ENCODE data around the gene EMSY. TPM values are rescaled to one million over a fixed set of nuclear protein-coding genes. Genes with fewer than 3 reads are reported as not detected.

Gene EMSY
- total and polyA plus RNA-seq, 7 donors, result 7.4 to 51.8 (median 20.8) TPM

DNA sequence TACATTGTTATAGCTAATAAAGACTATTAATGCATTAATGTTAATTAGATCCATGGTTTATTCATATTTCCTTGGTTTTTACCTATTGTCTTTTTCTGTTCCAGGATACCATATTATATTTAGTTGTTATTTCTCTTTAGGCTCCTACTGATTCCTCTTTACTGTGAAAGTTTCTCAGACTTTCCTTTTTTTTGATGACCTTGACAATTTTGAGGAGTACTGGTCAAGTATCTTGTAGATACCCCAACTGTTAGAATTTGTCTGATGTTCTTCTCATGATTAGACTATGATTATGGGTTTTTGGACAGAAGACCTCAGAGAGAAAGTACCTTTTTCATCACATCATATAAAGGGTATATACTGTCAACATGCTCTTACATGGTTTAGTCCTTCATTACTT is 26.6 kb downstream of the EMSY start:
- Histone ChIP-seq H3K4me3 (no peak overlapping the region), H3K27ac (no peak overlapping the region), H3K27me3 (no peaks in the 10 kb centered on the region), H3K36me3 (peaks cover 8 to 80% (median 16%) of the 10 kb centered on the region in 4 donors), H3K9me3 (no peaks in the 10 kb centered on the region), H3K4me1 (no peaks in the 10 kb centered on the region)
- no peak for TF ChIP-seq POLR2A (IDR thresholded peaks at IDR 0.05)
- TF ChIP-seq, protein P1, sequence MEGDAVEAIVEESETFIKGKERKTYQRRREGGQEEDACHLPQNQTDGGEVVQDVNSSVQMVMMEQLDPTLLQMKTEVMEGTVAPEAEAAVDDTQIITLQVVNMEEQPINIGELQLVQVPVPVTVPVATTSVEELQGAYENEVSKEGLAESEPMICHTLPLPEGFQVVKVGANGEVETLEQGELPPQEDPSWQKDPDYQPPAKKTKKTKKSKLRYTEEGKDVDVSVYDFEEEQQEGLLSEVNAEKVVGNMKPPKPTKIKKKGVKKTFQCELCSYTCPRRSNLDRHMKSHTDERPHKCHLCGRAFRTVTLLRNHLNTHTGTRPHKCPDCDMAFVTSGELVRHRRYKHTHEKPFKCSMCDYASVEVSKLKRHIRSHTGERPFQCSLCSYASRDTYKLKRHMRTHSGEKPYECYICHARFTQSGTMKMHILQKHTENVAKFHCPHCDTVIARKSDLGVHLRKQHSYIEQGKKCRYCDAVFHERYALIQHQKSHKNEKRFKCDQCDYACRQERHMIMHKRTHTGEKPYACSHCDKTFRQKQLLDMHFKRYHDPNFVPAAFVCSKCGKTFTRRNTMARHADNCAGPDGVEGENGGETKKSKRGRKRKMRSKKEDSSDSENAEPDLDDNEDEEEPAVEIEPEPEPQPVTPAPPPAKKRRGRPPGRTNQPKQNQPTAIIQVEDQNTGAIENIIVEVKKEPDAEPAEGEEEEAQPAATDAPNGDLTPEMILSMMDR (IDR thresholded peaks at IDR 0.05), result no peak
- DNase-seq, result no peak
- intact Hi-C loops (cut with DNase I), result no loop called here

DNA sequence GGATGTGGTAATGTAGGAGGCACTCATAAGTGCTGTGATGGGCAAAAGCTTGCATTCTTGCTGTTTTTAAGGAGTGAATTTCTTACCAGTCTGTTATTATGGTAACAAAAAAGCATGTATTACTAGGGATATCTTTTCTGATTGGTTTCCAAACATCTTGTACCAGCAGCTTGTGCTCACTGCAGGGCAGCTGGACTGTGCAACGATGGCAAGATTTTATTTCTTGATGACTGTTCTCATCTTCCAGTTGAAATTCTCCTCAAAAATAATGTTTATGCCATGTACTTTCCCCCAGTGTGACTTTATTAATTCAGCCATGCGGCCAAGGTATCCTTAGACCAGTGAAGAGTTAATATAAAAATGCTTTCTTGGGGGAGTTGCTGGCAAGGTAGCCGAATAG is 35.4 kb downstream of the EMSY start:
- H3K4me1 ChIP-seq, result no peaks in the 10 kb centered on the region
- no peak for DNase-seq
- intact Hi-C loops (cut with DNase I), result no loop called here
- WGBS, 2 donors, result 96% methylated on average over 3 of the region's 3 CpGs
- TF ChIP-seq POLR2AphosphoS5 (IDR thresholded peaks at IDR 0.05) (no peak), EP300 (IDR thresholded peaks at IDR 0.05) (no peak), POLR2A (IDR thresholded peaks at IDR 0.05) (no peak)
- TF ChIP-seq, protein P1 (IDR thresholded peaks at IDR 0.05), result no peak
- no peak overlapping the region for H3K27ac ChIP-seq
- no peaks in the 10 kb centered on the region for H3K9me3 ChIP-seq
- no peak overlapping the region for H3K4me3 ChIP-seq
- no peaks in the 10 kb centered on the region for H3K27me3 ChIP-seq
- peaks cover 0 to 41% (median 5%) of the 10 kb centered on the region in 4 donors for H3K36me3 ChIP-seq

DNA sequence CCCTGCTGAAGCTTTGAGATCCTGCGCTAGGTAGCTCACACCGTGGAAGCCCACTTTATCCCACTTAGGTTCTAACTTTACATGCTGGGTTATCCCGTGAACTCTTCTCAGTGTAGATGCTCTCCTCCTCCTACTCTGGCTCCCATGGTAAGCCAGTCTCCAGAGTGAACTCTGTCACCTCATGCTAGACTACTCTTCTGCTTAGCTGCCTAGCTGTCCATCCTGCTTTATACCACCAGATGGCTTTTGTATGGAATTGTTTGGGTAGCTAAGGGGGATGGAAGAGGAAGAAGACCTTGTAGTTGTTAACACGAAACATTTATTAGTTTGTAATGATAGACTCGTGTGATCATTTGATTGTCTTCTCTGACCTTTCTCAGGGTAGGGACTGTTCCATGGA is 46.8 kb downstream of the EMSY start:
- no peak overlapping the region for H3K4me3 ChIP-seq
- H3K27ac ChIP-seq, result no peak overlapping the region
- DNase-seq, result no peak
- TF ChIP-seq, protein P1 (IDR thresholded peaks at IDR 0.05), result no peak
- TF ChIP-seq POLR2AphosphoS5 (IDR thresholded peaks at IDR 0.05) (no peak), EP300 (IDR thresholded peaks at IDR 0.05) (no peak)
- intact Hi-C loops (cut with DNase I), result no loop called here
- no peaks in the 10 kb centered on the region for H3K4me1 ChIP-seq
- H3K27me3 ChIP-seq, result no peaks in the 10 kb centered on the region
- WGBS, 2 donors, result 91 to 93% methylated on average over 5 of the region's 5 CpGs
- H3K36me3 ChIP-seq, result peaks cover 0 to 29% (median 4%) of the 10 kb centered on the region in 4 donors
- no peaks in the 10 kb centered on the region for H3K9me3 ChIP-seq

DNA sequence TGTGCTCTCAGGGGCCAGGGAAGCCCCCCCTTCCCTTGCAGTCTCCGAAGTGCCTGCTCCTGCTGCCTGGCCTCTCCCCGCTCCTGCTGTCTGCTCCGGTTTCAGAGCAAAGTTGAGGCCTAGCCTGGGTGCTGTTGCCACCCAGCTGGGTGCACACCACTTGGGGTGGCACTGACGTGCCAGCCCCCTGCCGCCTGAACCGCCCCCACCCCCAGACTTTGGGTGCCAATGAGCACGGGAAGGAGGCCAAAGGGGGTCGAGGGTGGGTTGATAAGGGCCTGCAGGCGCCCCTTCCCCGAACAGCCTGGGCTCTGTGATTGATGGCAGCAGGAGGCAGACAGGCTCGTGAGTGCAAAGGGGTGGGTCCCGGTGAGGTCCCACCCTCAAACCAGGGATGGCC is 48.2 kb downstream of the EMSY start:
- WGBS, 2 donors, result 94 to 96% methylated on average over 12 of the region's 12 CpGs
- TF ChIP-seq POLR2AphosphoS5 (IDR thresholded peaks at IDR 0.05) (no peak), EP300 (IDR thresholded peaks at IDR 0.05) (no peak), POLR2A (IDR thresholded peaks at IDR 0.05) (no peak)
- TF ChIP-seq, protein P1 (IDR thresholded peaks at IDR 0.05), result no peak
- no peaks in the 10 kb centered on the region for H3K9me3 ChIP-seq
- H3K4me1 ChIP-seq, result no peaks in the 10 kb centered on the region
- H3K27ac ChIP-seq, result no peak overlapping the region
- H3K36me3 ChIP-seq, result peaks cover 0 to 41% (median 4%) of the 10 kb centered on the region in 4 donors
- DNase-seq, result no peak
- intact Hi-C loops (cut with DNase I), result no loop called here
- no peak overlapping the region for H3K4me3 ChIP-seq
- H3K27me3 ChIP-seq, result no peaks in the 10 kb centered on the region

All from sigmoid colon (tissue), 7 donors.